ENCODE results near the gene NSMCE4A. TPM values are rescaled to one million over a fixed set of nuclear protein-coding genes. Genes with fewer than 3 reads are reported as not detected.

Gene NSMCE4A

Small RNAs within 50 kb of the gene (small RNA-seq; reads per million reads assigned to genes)
- gene RF02219 (ENCODE audit: low read depth) = not detected
